Ovary (tissue), 9 donors: ENCODE measurements around the gene RAB43. TPM values are rescaled to one million over a fixed set of nuclear protein-coding genes. Genes with fewer than 3 reads are reported as not detected.
"Not testable (repeated sequence)": the region's sequence is repeated elsewhere in the genome, so short reads cannot be mapped to it uniquely, and the experiment has no call there.

Experiments
- DNase-seq, 5 donors: peaks; one replicate each; pipeline ENCODE4 v3.0.0-alpha.2; 2019 to 2020
- H3K27ac ChIP-seq, 2 donors: fragments of 200-600 bp; one replicate each; pipeline versions ENCODE4 v1.5.1 to v1.8.0; 2019 to 2022
- H3K27me3 ChIP-seq: fragments of 200-600 bp; one replicate; pipeline ENCODE4 v1.8.0; 2022
- H3K36me3 ChIP-seq: fragments of 200-600 bp; sonication (generic); one replicate; pipeline ENCODE4 v1.5.1; 2019
- H3K4me1 ChIP-seq: one replicate; pipeline ENCODE4 v1.8.1; 2013; ENCODE audit warnings: mild to moderate bottlenecking, moderate library complexity; ENCODE audit not compliant: insufficient read depth
- H3K4me3 ChIP-seq: fragments of 200-600 bp; sonication (generic); one replicate; pipeline ENCODE4 v1.5.1; 2017
- H3K9me3 ChIP-seq, 2 donors: fragments of 200-600 bp in 1 of 2; sonication (generic) in 1 of 2; one replicate each; pipeline versions ENCODE4 v1.5.1 to v1.8.1; 2013 to 2019; ENCODE audit warnings: mild to moderate bottlenecking in 1 of 2, moderate library complexity in 1 of 2
- EP300 ChIP-seq: sonication (generic); formaldehyde crosslinking; IDR thresholded peaks from one replicate; pipeline ENCODE4 v1.6.1; 2017; ENCODE audit warnings: antibody characterized with exemption
- POLR2A ChIP-seq: fragments of 450-650 bp; IDR thresholded peaks from one replicate; pipeline ENCODE4 v1.6.1; 2017; ENCODE audit warnings: antibody characterized with exemption, mild to moderate bottlenecking, moderate library complexity
- WGBS, 3 donors: extraction: QIAGEN DNeasy Blood & Tissue Kit in 1 of 3; methylation state at CpG; one replicate each; pipeline versions ENCODE4 v1.1.5 to v1.1.7; 2013 to 2017; 5-methylcytosine and 5-hydroxymethylcytosine counted together
- intact Hi-C, 4 donors: fragments of 100-400 bp; cut with DNase I; formaldehyde crosslinking; loops; one replicate each; pipeline versions ENCODE4 v1.11.0 to v1.15.1; 2022 to 2023
- polyA plus RNA-seq, 2 donors: library from polyadenylated mRNA; stranded (reverse); fragments of 200-250 nt in 1 of 2; fragments of 350-450 nt in 1 of 2; fragmentation: Illumina TruSeq in 1 of 2; extraction: RNeasy Lipid Tissue Mini Kit (QIAGEN cat#74804) in 1 of 2; gene quantifications; one replicate each; pipeline ENCODE4 v1.2.3, GENCODE V29; 2013 to 2014
- total RNA-seq, 7 donors: library from RNA; depleted of rRNA in 2 of 7; stranded (reverse); fragments of >200 nt in 2 of 7; fragmentation: NEBNext Ultra II Directional in 3 of 7; extraction: Animal tissue kit (Norgen Biotek cat#: 25700) in 3 of 7; gene quantifications; one replicate each; pipeline versions ENCODE4 v1.1.0 to v1.2.4, GENCODE V29; 2016 to 2023
- TF ChIP-seq, protein P1 (sequence below), 3 donors: fragments of 450-650 bp in 2 of 3; fragments of 200-600 bp in 1 of 3; IDR thresholded peaks; one replicate each; pipeline versions ENCODE4 v1.5.1 to v1.8.0; 2016 to 2022; ENCODE audit warnings: antibody characterized with exemption in 3 of 3, mild to moderate bottlenecking in 1 of 3
- donor health status: DM: no; HTN: no; CAD: no; lungs with moderate emphysema.
- donor health status: DM: no; HTN: no; CAD: no.
- donor health status: Bipolar disorder and iron deficiency.
- donor health status: DM: yes; HTN: yes; CAD: no.
- donor health status: DM: no; HTN: no; CAD: no.
- donor health status: DM: yes; HTN: yes; CAD: no.

The RAB43 gene
- total and polyA plus RNA-seq, 9 donors: 0.88 to 37.7 (median 23.4) TPM

DNA sequence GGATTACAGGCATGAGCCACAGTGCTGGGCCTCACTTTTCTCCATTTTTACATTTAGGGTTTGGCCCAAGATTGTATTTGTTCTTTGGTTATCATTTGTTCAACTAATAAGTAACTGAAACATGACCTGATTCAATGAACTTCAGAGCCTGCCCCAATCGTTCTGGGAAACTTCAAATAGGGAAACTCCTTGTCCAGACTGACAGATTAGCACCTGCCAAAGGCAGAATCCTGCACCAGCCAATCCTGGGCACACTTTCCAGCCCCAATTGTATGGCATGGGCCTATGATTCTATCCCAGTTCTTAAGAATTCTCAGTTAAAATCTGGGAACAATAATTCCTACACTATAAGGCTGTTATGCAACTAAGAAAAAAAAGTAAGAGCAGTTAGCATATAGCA is 18.3 kb upstream of the RAB43 start:
- Histone ChIP-seq H3K9me3 (no peaks in the 10 kb centered on the region), H3K27ac (no peak overlapping the region), H3K27me3 (no peaks in the 10 kb centered on the region), H3K4me3 (no peak overlapping the region), H3K36me3 (no peaks in the 10 kb centered on the region), H3K4me1 (no peaks in the 10 kb centered on the region)
- intact Hi-C loops: no loop called here
- 50 to 67% (median 57%) methylated on average over 1 of the region's 1 CpG for WGBS, 3 donors
- TF ChIP-seq, protein P1, sequence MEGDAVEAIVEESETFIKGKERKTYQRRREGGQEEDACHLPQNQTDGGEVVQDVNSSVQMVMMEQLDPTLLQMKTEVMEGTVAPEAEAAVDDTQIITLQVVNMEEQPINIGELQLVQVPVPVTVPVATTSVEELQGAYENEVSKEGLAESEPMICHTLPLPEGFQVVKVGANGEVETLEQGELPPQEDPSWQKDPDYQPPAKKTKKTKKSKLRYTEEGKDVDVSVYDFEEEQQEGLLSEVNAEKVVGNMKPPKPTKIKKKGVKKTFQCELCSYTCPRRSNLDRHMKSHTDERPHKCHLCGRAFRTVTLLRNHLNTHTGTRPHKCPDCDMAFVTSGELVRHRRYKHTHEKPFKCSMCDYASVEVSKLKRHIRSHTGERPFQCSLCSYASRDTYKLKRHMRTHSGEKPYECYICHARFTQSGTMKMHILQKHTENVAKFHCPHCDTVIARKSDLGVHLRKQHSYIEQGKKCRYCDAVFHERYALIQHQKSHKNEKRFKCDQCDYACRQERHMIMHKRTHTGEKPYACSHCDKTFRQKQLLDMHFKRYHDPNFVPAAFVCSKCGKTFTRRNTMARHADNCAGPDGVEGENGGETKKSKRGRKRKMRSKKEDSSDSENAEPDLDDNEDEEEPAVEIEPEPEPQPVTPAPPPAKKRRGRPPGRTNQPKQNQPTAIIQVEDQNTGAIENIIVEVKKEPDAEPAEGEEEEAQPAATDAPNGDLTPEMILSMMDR (IDR thresholded peaks at IDR 0.05): no peak
- TF ChIP-seq POLR2A (no peak), EP300 (no peak)
- DNase-seq: no peak

DNA sequence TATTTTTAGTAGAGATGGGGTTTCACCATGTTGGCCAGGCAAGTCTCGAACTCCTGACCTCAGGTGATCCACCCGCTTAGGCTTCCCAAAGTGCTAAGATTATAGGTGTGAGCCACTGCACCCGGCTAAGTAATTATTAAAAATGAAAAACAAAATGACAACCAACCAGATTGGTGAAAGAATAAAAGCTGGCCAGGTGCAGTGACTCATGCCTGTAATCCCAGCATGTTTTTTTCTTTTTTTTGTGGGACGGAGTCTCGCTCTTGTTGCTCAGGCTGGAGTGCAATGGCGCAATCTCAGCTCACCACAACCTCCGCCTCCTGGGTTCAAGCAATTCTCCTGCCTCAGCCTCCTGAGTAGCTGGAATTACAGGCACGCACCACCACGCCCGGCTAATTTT is 14.7 kb upstream of the RAB43 start:
- intact Hi-C loops, H3K4me1 ChIP-seq, H3K9me3 ChIP-seq, H3K4me3 ChIP-seq, DNase-seq, H3K27me3 ChIP-seq, H3K36me3 ChIP-seq, H3K27ac ChIP-seq: not testable (repeated sequence)
- WGBS, 3 donors: 93 to 97% (median 94%) methylated on average over 10 of the region's 10 CpGs

DNA sequence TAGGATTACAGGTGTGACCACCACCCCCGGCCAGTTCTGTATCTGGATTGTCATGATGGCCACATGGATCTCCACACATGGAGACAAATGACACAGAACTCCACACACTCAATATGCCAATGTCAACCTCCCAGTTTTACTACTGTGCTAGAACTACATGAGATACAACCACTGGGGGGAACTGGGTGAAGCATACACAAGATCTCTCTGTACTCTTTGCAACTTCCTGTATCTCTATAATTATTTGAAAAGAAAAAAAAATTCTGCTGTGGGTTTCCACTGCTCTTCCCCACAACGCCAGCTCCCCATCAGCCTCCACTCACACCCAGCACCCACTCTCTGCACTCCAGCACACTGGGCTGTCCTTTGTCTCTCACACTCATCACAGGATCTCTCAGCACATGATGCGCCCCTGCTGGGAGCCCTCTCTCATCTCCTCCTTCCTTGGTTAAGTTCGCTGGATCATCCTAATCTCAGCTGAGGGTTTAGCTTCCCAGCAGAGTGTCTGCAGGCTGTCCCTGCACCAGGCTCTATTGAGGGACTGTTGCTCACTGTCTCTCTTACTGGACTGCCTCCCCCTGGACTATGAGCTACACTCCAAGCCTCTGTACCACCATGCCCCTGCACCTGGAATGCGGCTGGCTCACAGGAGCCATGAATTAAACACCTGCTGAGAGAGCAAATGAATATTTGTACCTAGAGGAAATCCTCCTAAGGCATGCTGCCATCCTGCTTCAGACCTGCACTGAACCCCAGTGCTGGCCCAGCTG is 10.7 kb upstream of the RAB43 start:
- DNase-seq: no peak
- Histone ChIP-seq H3K27ac (no peak overlapping the region), H3K4me3 (no peak overlapping the region), H3K9me3 (no peaks in the 10 kb centered on the region), H3K27me3 (no peaks in the 10 kb centered on the region), H3K36me3 (no peaks in the 10 kb centered on the region), H3K4me1 (no peaks in the 10 kb centered on the region)
- TF ChIP-seq EP300: no peak
- TF ChIP-seq, protein P1 (IDR thresholded peaks at IDR 0.05): no peak
- TF ChIP-seq POLR2A: no peak
- WGBS, 3 donors: 87 to 90% (median 88%) methylated on average over 5 of the region's 5 CpGs
- intact Hi-C loops: no loop called here

DNA sequence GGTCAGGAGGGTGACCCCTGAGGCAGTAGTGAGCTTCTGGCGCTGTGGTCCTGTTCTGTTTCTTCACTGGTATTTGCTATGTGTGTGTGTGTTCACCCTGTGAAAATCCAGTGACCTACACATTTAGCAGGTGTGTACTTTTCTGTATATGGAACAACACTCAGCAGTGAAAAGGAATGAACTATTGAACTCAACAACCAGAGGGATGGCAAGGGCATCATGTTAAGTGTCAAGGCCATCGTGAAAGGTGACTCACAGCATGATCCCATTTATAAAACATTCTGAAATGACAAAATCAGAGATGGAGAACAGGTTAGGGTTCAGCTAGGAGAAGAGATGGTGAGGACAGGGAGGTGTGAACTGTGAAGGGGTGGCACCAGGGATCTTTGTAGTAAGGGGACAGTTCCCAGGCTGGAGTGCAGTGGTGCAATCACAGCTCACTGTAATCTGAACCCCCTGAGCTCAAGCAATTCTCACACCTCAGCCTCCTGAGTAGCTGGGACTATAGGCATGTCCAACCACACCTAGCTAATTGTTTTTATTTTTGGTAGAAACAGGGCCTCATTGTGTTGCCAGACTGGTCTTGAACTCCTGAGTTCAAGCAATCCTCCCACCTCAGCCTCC is 10.0 kb upstream of the RAB43 start:
- H3K27me3 ChIP-seq: no peaks in the 10 kb centered on the region
- DNase-seq: no peak
- no peak overlapping the region for H3K27ac ChIP-seq
- WGBS, 3 donors: 76 to 79% (median 76%) methylated on average over 2 of the region's 2 CpGs
- H3K4me1 ChIP-seq: no peaks in the 10 kb centered on the region
- intact Hi-C loops: no loop called here
- H3K9me3 ChIP-seq: no peaks in the 10 kb centered on the region
- no peak overlapping the region for H3K4me3 ChIP-seq
- TF ChIP-seq, protein P1 (IDR thresholded peaks at IDR 0.05): no peak
- no peak for TF ChIP-seq EP300
- no peak for TF ChIP-seq POLR2A
- H3K36me3 ChIP-seq: no peaks in the 10 kb centered on the region

DNA sequence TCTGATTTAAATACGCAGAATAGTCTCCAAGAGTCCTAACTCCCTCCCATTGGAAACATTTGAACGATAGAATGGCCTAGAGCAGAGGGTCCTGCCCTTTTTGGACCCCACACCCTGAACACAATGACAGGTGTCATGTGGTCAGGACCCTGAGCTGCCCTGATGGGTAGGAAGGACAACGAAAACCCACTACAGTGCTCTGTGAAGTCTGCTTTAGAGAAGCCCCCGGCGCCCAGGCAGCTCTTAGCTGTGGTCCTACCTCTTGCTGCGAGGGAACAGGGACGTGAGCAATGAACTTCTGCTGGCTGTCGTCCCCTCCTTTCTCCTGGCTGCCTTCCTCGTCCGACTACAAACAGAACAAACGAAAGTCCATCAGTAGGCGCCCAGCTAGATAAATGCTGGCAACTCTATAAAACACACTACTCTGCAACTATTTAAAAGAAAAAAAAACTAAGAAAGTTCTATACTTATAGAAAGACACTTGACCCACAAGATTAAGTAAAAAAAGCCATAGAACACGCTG is 8.7 kb upstream of the RAB43 start:
- DNase-seq: no peak
- Histone ChIP-seq H3K9me3 (no peaks in the 10 kb centered on the region), H3K27me3 (no peaks in the 10 kb centered on the region), H3K27ac (no peak overlapping the region), H3K4me1 (no peaks in the 10 kb centered on the region), H3K36me3 (no peaks in the 10 kb centered on the region), H3K4me3 (no peak overlapping the region)
- WGBS, 3 donors: 86 to 87% (median 86%) methylated on average over 13 of the region's 13 CpGs
- intact Hi-C loops: no loop called here
- TF ChIP-seq POLR2A (no peak), EP300 (no peak)
- TF ChIP-seq, protein P1 (IDR thresholded peaks at IDR 0.05): no peak
